Panc1 (cell line): ENCODE measurements around the gene GPHA2. TPM values are rescaled to one million over a fixed set of nuclear protein-coding genes. Genes with fewer than 3 reads are reported as not detected.

ENCODE experiments used
- ATAC-seq: fragments of 200-7000 bp; cut with Tn5 transposase; 2 replicates; pipeline ENCODE4 v1.9.1; 2020; ENCODE audit warnings: mild to moderate bottlenecking, moderate library complexity
- BruUV-seq: library from RNA; stranded (reverse); fragments of 400-500 nt; replicated peaks from 2 replicates; lab custom pipeline; 2021; lab: Mats Ljungman, UMichigan
- CTCF ChIA-PET: fragments of 300-600 bp; sonication (Branson Sonifier 250); formaldehyde crosslinking; loops from one replicate; lab custom pipeline; 2022; ENCODE audit warnings: antibody characterized with exemption; lab: Charles Lee
- POLR2A ChIA-PET: fragments of 300-600 bp; sonication (Branson Sonifier 250); formaldehyde crosslinking; loops from one replicate; lab custom pipeline; 2022; ENCODE audit warnings: antibody characterized with exemption; lab: Charles Lee
- DNase-seq: peaks from one replicate; pipeline ENCODE4 v3.0.0-alpha.2; 2010; ENCODE audit warnings: low read depth, low spot score
- H3K27ac ChIP-seq: 2 replicates; pipeline ENCODE4 v1.5.1; 2011; ENCODE audit warnings: mild to moderate bottlenecking, low read length, inconsistent platforms
- H3K27me3 ChIP-seq: fragments of 200-500 bp; sonication (Bioruptor generic); 2 replicates; pipeline ENCODE4 v1.6.0; 2014; ENCODE audit warnings: low read length, inconsistent platforms; ENCODE audit not compliant: control insufficient read depth, insufficient read depth
- H3K36me3 ChIP-seq: fragments of 200-500 bp; sonication (Bioruptor generic); 2 replicates; pipeline ENCODE4 v1.5.1; 2014; ENCODE audit warnings: inconsistent platforms, mild to moderate bottlenecking, low read length, moderate library complexity; ENCODE audit not compliant: control insufficient read depth, insufficient read depth
- H3K4me1 ChIP-seq: 2 replicates; pipeline ENCODE4 v1.5.1; 2011; ENCODE audit warnings: inconsistent platforms, mild to moderate bottlenecking, low read length, moderate library complexity; ENCODE audit not compliant: control insufficient read depth, insufficient read depth
- H3K4me3 ChIP-seq, 2 experiments: 2 replicates each; pipeline ENCODE4 v1.5.1; 2011 to 2012; ENCODE audit warnings: low read depth in 2 of 2, low read length in 2 of 2, mild to moderate bottlenecking in 2 of 2, inconsistent platforms in 1 of 2, moderate library complexity in 1 of 2
- H3K9me3 ChIP-seq: fragments of 200-500 bp; sonication (Bioruptor generic); 2 replicates; pipeline ENCODE4 v1.5.1; 2014; ENCODE audit warnings: low read depth, mild to moderate bottlenecking, inconsistent platforms, low read length, moderate library complexity; ENCODE audit not compliant: control insufficient read depth, insufficient read depth
- POLR2AphosphoS5 ChIP-seq: IDR thresholded peaks from 2 replicates; pipeline ENCODE4 v1.6.1; 2012; ENCODE audit warnings: mild to moderate bottlenecking, low read depth, low read length, moderate library complexity
- SIN3A ChIP-seq: IDR thresholded peaks from 2 replicates; pipeline ENCODE4 v1.6.1; 2012; ENCODE audit warnings: low read depth, mild to moderate bottlenecking, low read length, moderate library complexity, borderline replicate concordance; ENCODE audit not compliant: insufficient read depth
- TCF7L2 ChIP-seq: IDR thresholded peaks from 2 replicates; pipeline ENCODE4 v1.6.1; 2011; ENCODE audit warnings: mild to moderate bottlenecking, low read depth, low read length, inconsistent platforms
- in situ Hi-C: cut with HindIII; loops from 2 replicates; pipeline ENCODE4 v1.10.0; 2016; ENCODE audit warnings: low sequenced_read_pairs, low pct_unique_long_range_greater_than_20kb
- intact Hi-C: fragments of 100-400 bp; cut with micrococcal nuclease; formaldehyde crosslinking; loops from one replicate; pipeline ENCODE4 v1.10.0; 2022; ENCODE audit not compliant: unreplicated experiment
- total RNA-seq: library from RNA; stranded (reverse); gene quantifications from one replicate; pipeline ENCODE4 v1.2.1, GENCODE V29; 2021; ENCODE audit not compliant: unreplicated experiment
- TF ChIP-seq, protein P1 (sequence below): fragments of 450-650 bp; IDR thresholded peaks from 2 replicates; pipeline ENCODE4 v1.5.1; 2017; ENCODE audit warnings: mild to moderate bottlenecking
- TF ChIP-seq, protein P2 (sequence below), 2 experiments: IDR thresholded peaks; 2 replicates each; pipeline ENCODE4 v1.6.1; 2011 to 2012; ENCODE audit warnings: low read depth in 2 of 2, control low read depth in 1 of 2, low read length in 1 of 2, mild to moderate bottlenecking in 1 of 2, moderate library complexity in 1 of 2; ENCODE audit not compliant: insufficient read depth in 1 of 2

The GPHA2 gene
- total RNA-seq, 1 experiment from 2014 or later, result not detected

DNA sequence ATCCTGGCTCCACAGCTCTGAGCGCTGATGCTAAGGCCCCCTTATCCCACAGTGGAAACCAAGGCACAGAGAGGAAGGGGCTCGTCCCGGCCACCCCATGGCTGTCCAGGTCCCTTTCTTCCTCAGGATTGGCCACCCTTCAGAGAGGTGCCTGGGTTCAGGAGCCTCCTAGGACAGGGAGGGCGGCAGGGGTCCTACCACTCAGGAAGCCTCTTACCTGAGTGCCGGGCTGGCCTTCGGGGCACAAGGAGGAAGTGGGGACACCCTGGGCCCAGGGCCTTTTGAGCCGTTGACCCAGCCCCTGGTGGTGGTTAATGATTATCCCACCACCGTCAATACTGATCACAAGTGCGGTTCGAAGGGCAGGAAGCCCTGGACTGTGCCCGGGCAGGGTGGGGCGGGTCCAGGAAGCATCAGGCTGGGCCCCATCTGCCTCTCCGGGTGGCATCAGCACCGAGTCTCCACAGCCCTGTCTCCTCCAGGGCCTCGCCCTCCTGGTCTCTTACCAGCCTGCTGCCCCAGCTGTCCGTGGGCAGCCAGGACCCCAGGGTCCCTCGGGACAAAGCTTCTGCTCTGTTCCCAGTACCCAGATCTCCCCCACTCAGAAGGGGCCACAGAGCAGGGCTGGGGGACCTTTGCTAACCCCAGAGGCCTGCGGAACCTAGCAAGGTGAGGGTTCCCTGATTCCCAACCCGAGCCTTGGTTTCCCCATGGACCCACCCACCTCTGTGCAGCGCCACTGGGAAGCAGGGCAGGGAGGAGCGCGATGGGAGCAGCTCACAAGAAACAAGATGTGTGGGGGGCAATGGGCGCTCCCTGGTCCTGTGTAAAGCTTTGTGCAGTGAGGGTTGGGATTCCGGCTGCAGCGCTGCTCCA is 42.3 kb downstream of the GPHA2 start:
- H3K27ac ChIP-seq, result no peak overlapping the region
- in situ Hi-C loops, result no loop called here
- no TSS peak for BruUV-seq
- POLR2A ChIA-PET, result interaction anchor here (0.5 to 0.8 kb wide), 2 partner anchors 11 to 29 kb away, joined by 3 read pairs; no protein-coding TSS in a partner anchor
- H3K4me3 ChIP-seq, result no peak overlapping the region
- ATAC-seq (no peak), DNase-seq (no peak)
- intact Hi-C loops, result loop anchor here (2.0 kb wide), 1 partner anchor 47 kb away; no protein-coding TSS in a partner anchor
- no peaks in the 10 kb centered on the region for H3K27me3 ChIP-seq
- H3K36me3 ChIP-seq, result no peaks in the 10 kb centered on the region
- no peaks in the 10 kb centered on the region for H3K9me3 ChIP-seq
- peaks cover 20% of the 10 kb centered on the region for H3K4me1 ChIP-seq
- TF ChIP-seq POLR2AphosphoS5, result no peak
- TF ChIP-seq TCF7L2, result no peak
- TF ChIP-seq, protein P1, sequence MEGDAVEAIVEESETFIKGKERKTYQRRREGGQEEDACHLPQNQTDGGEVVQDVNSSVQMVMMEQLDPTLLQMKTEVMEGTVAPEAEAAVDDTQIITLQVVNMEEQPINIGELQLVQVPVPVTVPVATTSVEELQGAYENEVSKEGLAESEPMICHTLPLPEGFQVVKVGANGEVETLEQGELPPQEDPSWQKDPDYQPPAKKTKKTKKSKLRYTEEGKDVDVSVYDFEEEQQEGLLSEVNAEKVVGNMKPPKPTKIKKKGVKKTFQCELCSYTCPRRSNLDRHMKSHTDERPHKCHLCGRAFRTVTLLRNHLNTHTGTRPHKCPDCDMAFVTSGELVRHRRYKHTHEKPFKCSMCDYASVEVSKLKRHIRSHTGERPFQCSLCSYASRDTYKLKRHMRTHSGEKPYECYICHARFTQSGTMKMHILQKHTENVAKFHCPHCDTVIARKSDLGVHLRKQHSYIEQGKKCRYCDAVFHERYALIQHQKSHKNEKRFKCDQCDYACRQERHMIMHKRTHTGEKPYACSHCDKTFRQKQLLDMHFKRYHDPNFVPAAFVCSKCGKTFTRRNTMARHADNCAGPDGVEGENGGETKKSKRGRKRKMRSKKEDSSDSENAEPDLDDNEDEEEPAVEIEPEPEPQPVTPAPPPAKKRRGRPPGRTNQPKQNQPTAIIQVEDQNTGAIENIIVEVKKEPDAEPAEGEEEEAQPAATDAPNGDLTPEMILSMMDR, result no peak
- TF ChIP-seq, protein P2, sequence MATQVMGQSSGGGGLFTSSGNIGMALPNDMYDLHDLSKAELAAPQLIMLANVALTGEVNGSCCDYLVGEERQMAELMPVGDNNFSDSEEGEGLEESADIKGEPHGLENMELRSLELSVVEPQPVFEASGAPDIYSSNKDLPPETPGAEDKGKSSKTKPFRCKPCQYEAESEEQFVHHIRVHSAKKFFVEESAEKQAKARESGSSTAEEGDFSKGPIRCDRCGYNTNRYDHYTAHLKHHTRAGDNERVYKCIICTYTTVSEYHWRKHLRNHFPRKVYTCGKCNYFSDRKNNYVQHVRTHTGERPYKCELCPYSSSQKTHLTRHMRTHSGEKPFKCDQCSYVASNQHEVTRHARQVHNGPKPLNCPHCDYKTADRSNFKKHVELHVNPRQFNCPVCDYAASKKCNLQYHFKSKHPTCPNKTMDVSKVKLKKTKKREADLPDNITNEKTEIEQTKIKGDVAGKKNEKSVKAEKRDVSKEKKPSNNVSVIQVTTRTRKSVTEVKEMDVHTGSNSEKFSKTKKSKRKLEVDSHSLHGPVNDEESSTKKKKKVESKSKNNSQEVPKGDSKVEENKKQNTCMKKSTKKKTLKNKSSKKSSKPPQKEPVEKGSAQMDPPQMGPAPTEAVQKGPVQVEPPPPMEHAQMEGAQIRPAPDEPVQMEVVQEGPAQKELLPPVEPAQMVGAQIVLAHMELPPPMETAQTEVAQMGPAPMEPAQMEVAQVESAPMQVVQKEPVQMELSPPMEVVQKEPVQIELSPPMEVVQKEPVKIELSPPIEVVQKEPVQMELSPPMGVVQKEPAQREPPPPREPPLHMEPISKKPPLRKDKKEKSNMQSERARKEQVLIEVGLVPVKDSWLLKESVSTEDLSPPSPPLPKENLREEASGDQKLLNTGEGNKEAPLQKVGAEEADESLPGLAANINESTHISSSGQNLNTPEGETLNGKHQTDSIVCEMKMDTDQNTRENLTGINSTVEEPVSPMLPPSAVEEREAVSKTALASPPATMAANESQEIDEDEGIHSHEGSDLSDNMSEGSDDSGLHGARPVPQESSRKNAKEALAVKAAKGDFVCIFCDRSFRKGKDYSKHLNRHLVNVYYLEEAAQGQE (IDR thresholded peaks at IDR 0.05; ENCODE audit: insufficient read depth in 1 of 2, low read depth in 2 of 2, low read length in 1 of 2), result no peak
- no peak for TF ChIP-seq SIN3A
- CTCF ChIA-PET, result interaction anchor here (0.5 to 0.6 kb wide), 4 partner anchors 12 to 117 kb away, joined by 3 to 6 read pairs (median 4); no protein-coding TSS in a partner anchor

DNA sequence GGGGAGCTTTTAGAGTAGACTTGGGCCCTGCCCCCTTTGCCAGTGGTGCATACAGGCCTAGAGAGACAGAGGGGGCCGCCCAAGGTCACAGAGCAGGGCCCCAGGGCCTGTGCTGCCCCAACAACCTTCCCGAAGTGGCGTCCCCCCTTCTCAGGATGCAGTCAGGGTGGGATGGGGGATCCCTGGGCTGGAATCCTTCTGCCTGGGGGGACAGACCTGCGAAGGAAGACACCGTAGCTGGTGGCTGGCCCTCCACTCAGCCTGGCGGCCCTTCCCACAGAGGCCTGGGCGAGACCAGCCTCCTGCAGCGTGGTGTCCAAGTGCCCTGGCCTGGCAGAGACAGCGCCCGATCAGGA is 42.9 kb downstream of the GPHA2 start:
- TF ChIP-seq SIN3A (no peak), POLR2AphosphoS5 (no peak), TCF7L2 (no peak)
- TF ChIP-seq, protein P1, result no peak
- TF ChIP-seq, protein P2 (IDR thresholded peaks at IDR 0.05; ENCODE audit: insufficient read depth in 1 of 2, low read depth in 2 of 2, low read length in 1 of 2), result no peak
- peaks cover 25% of the 10 kb centered on the region for H3K4me1 ChIP-seq
- ATAC-seq (no peak), DNase-seq (no peak)
- intact Hi-C loops (no loop called here), in situ Hi-C loops (no loop called here)
- ChIA-PET POLR2A (interaction anchor here (0.5 kb wide), 1 partner anchor 10 kb away, joined by 3 read pairs; no protein-coding TSS in a partner anchor), CTCF (interaction anchor here (0.5 to 0.6 kb wide), 2 partner anchors 12 to 182 kb away, joined by 6 read pairs; no protein-coding TSS in a partner anchor)
- no peak overlapping the region for H3K4me3 ChIP-seq
- no peaks in the 10 kb centered on the region for H3K36me3 ChIP-seq
- no TSS peak for BruUV-seq
- H3K27me3 ChIP-seq, result no peaks in the 10 kb centered on the region
- H3K27ac ChIP-seq, result no peak overlapping the region
- no peaks in the 10 kb centered on the region for H3K9me3 ChIP-seq
